IPS-18a (cell line): ENCODE data around the gene ANKS1A.

Source experiments
- H3K27ac ChIP-seq: one replicate; pipeline ENCODE4 v1.5.1; 2013; ENCODE audit warnings: low read length
- H3K27me3 ChIP-seq: one replicate; pipeline ENCODE4 v1.6.1; 2013; ENCODE audit warnings: mild to moderate bottlenecking, low read length; ENCODE audit not compliant: control insufficient read depth, insufficient read depth
- H3K36me3 ChIP-seq: one replicate; pipeline ENCODE4 v1.6.1; 2013; ENCODE audit warnings: low read depth, low read length; ENCODE audit not compliant: control insufficient read depth
- H3K4me1 ChIP-seq: one replicate; pipeline ENCODE4 v1.6.1; 2013; ENCODE audit warnings: low read depth, low read length; ENCODE audit not compliant: control insufficient read depth
- H3K4me3 ChIP-seq: one replicate; pipeline ENCODE4 v1.5.1; 2013; ENCODE audit warnings: low read length
- H3K9ac ChIP-seq: one replicate; pipeline ENCODE4 v1.6.1; 2013; ENCODE audit warnings: mild to moderate bottlenecking, low read length, moderate library complexity
- H3K9me3 ChIP-seq: one replicate; pipeline ENCODE4 v1.6.1; 2013; ENCODE audit warnings: low read depth, low read length; ENCODE audit not compliant: control insufficient read depth

Gene ANKS1A

GRCh38 chr6:35082046-35082732 lies 193.1 kb downstream of the ANKS1A start:
- H3K9me3 ChIP-seq = no peaks in the 10 kb centered on the region
- H3K36me3 ChIP-seq = peaks cover 15% of the 10 kb centered on the region
- no peaks in the 10 kb centered on the region for H3K27me3 ChIP-seq
- H3K27ac ChIP-seq = no peak overlapping the region
- peaks cover 12% of the 10 kb centered on the region for H3K4me1 ChIP-seq
- H3K9ac ChIP-seq = no peak overlapping the region
- H3K4me3 ChIP-seq = no peak overlapping the region

GRCh38 chr6:35082733-35083403 lies 193.8 kb downstream of the ANKS1A start:
- H3K36me3 ChIP-seq = peaks cover 17% of the 10 kb centered on the region

GRCh38 chr6:35083507-35083906 lies 194.5 kb downstream of the ANKS1A start:
- Histone ChIP-seq H3K36me3 (peaks cover 17% of the 10 kb centered on the region), H3K27ac (no peak overlapping the region), H3K27me3 (no peaks in the 10 kb centered on the region)

More at GRCh38 chr6:35082733-35083403, 193.8 kb downstream of the ANKS1A start:
- Histone ChIP-seq H3K27ac (no peak overlapping the region), H3K4me1 (peaks cover 12% of the 10 kb centered on the region), H3K9ac (no peak overlapping the region), H3K27me3 (no peaks in the 10 kb centered on the region), H3K4me3 (no peak overlapping the region), H3K9me3 (no peaks in the 10 kb centered on the region)

GRCh38 chr6:35084041-35084491 lies 195.0 kb downstream of the ANKS1A start:
- Histone ChIP-seq H3K36me3 (peaks cover 17% of the 10 kb centered on the region), H3K9ac (no peak overlapping the region), H3K9me3 (no peaks in the 10 kb centered on the region), H3K27ac (no peak overlapping the region), H3K27me3 (no peaks in the 10 kb centered on the region), H3K4me3 (no peak overlapping the region), H3K4me1 (peaks cover 12% of the 10 kb centered on the region)

More at GRCh38 chr6:35083507-35083906, 194.5 kb downstream of the ANKS1A start:
- H3K9me3 ChIP-seq = no peaks in the 10 kb centered on the region
- no peak overlapping the region for H3K4me3 ChIP-seq
- peaks cover 12% of the 10 kb centered on the region for H3K4me1 ChIP-seq
- no peak overlapping the region for H3K9ac ChIP-seq

- Histone ChIP-seq H3K27ac (no peak overlapping the region), H3K4me1 (peaks cover 12% of the 10 kb centered on the region), H3K4me3 (no peak overlapping the region), H3K9me3 (no peaks in the 10 kb centered on the region), H3K27me3 (no peaks in the 10 kb centered on the region), H3K9ac (no peak overlapping the region), H3K36me3 (peaks cover 17% of the 10 kb centered on the region)
These were observed 195.6 kb downstream of the ANKS1A start for GRCh38 chr6:35084511-35085203.

- H3K36me3 ChIP-seq = peaks cover 21% of the 10 kb centered on the region
- H3K4me3 ChIP-seq = no peak overlapping the region
- no peaks in the 10 kb centered on the region for H3K27me3 ChIP-seq
- H3K27ac ChIP-seq = no peak overlapping the region
- H3K4me1 ChIP-seq = peaks cover 12% of the 10 kb centered on the region
- H3K9ac ChIP-seq = no peak overlapping the region
- no peaks in the 10 kb centered on the region for H3K9me3 ChIP-seq
These were observed 196.6 kb downstream of the ANKS1A start for GRCh38 chr6:35085359-35086281.

GRCh38 chr6:35086282-35086632 lies 197.2 kb downstream of the ANKS1A start:
- Histone ChIP-seq H3K27me3 (no peaks in the 10 kb centered on the region), H3K27ac (no peak overlapping the region), H3K4me1 (peaks cover 11% of the 10 kb centered on the region), H3K4me3 (no peak overlapping the region), H3K9me3 (no peaks in the 10 kb centered on the region), H3K36me3 (peaks cover 21% of the 10 kb centered on the region), H3K9ac (no peak overlapping the region)

- Histone ChIP-seq H3K27ac (no peak overlapping the region), H3K9ac (no peak overlapping the region), H3K36me3 (peaks cover 21% of the 10 kb centered on the region), H3K9me3 (no peaks in the 10 kb centered on the region), H3K4me1 (peaks cover 6% of the 10 kb centered on the region), H3K27me3 (no peaks in the 10 kb centered on the region), H3K4me3 (no peak overlapping the region)
These were observed 197.7 kb downstream of the ANKS1A start for GRCh38 chr6:35086636-35087360.

GRCh38 chr6:35087361-35088280 lies 198.6 kb downstream of the ANKS1A start:
- H3K27me3 ChIP-seq = no peaks in the 10 kb centered on the region
- H3K27ac ChIP-seq = no peak overlapping the region
- no peak overlapping the region for H3K4me3 ChIP-seq
- peaks cover 21% of the 10 kb centered on the region for H3K36me3 ChIP-seq
- no peaks in the 10 kb centered on the region for H3K4me1 ChIP-seq
- no peak overlapping the region for H3K9ac ChIP-seq
- no peaks in the 10 kb centered on the region for H3K9me3 ChIP-seq
